BLaER1 (cell line): Measurements from ENCODE around the gene OR56B1.
"Not testable (repeated sequence)": the region's sequence is repeated elsewhere in the genome, so short reads cannot be mapped to it uniquely, and the experiment has no call there.

Source experiments
- H3K27ac ChIP-seq: shearing (Covaris generic); formaldehyde crosslinking; 2 replicates; pipeline ENCODE4 v1.8.1; 2022
- H3K27me3 ChIP-seq: shearing (Covaris generic); formaldehyde crosslinking; 2 replicates; pipeline ENCODE4 v1.8.1; 2022
- H3K36me3 ChIP-seq: shearing (Covaris generic); formaldehyde crosslinking; 2 replicates; pipeline ENCODE4 v1.8.1; 2022
- H3K4me1 ChIP-seq: shearing (Covaris generic); formaldehyde crosslinking; 2 replicates; pipeline ENCODE4 v1.8.1; 2022
- H3K4me2 ChIP-seq: shearing (Covaris generic); formaldehyde crosslinking; 2 replicates; pipeline ENCODE4 v1.8.1; 2022
- H3K4me3 ChIP-seq: shearing (Covaris generic); formaldehyde crosslinking; 2 replicates; pipeline ENCODE4 v1.8.1; 2022
- H3K9ac ChIP-seq: shearing (Covaris generic); formaldehyde crosslinking; 2 replicates; pipeline ENCODE4 v1.8.1; 2022
- H3K9me3 ChIP-seq: shearing (Covaris generic); formaldehyde crosslinking; 2 replicates; pipeline ENCODE4 v1.8.1; 2022
- H4K20me1 ChIP-seq: shearing (Covaris generic); formaldehyde crosslinking; 2 replicates; pipeline ENCODE4 v1.8.1; 2022
- Cebpa-rat ChIP-seq: shearing (Covaris generic); IDR thresholded peaks from 2 replicates; pipeline ENCODE4 v1.8.1; 2022

OR56B1 gene

GRCh38 chr11:5736396-5736795 lies at the start of gene OR56B1:
TSS of gene OR56B1 (plus strand) at chr11:5736448. CDS start at chr11:5736517, 69 bp downstream.
- no peak within 1 kb of the TSS for H3K4me3 ChIP-seq
- TF ChIP-seq Cebpa-rat = no peak
- H3K9me3 ChIP-seq = peaks cover 5% of the 10 kb centered on the region
- H3K36me3 ChIP-seq = no peaks in the 10 kb centered on the region
- no peaks in the 10 kb centered on the region for H3K4me1 ChIP-seq
- no peak within 1 kb of the TSS for H3K4me2 ChIP-seq
- no peak within 1 kb of the TSS for H3K9ac ChIP-seq
- H4K20me1 ChIP-seq = no peaks in the 10 kb centered on the region
- H3K27me3 ChIP-seq = no peaks in the 10 kb centered on the region
- no peak within 1 kb of the TSS for H3K27ac ChIP-seq

GRCh38 chr11:5688482-5688881 lies 47.8 kb upstream of the OR56B1 start:
- Histone ChIP-seq H4K20me1 (no peaks in the 10 kb centered on the region; the same call in 1 of the 2 replicates), H3K4me3 (no peak overlapping the region), H3K4me1 (peaks cover 31% of the 10 kb centered on the region), H3K36me3 (peaks cover 5% of the 10 kb centered on the region), H3K27me3 (no peaks in the 10 kb centered on the region), H3K27ac (no peak overlapping the region), H3K9me3 (0 out of 2 replicates have a peak, but pooled peaks cover under 1% of the 10 kb centered on the region), H3K4me2 (peak overlapping the region; percentile 98), H3K9ac (no peak overlapping the region)
- TF ChIP-seq Cebpa-rat = no peak

GRCh38 chr11:5689551-5689983 lies 46.7 kb upstream of the OR56B1 start, which contains the start of gene TRIM22:
TSS of gene TRIM22 (plus strand) at chr11:5689790. CDS start at chr11:5696233, 6,443 bp downstream.
- peak within 1 kb of the TSS; percentile 98 for H3K4me2 ChIP-seq
- TF ChIP-seq Cebpa-rat = no peak
- H3K4me3 ChIP-seq = peak within 1 kb of the TSS; percentile 73
- no peaks in the 10 kb centered on the region; the same call in 1 of the 2 replicates for H4K20me1 ChIP-seq
- H3K9me3 ChIP-seq = no peaks in the 10 kb centered on the region
- peaks cover 35% of the 10 kb centered on the region for H3K4me1 ChIP-seq
- peak within 1 kb of the TSS; percentile 87 for H3K9ac ChIP-seq
- H3K27me3 ChIP-seq = no peaks in the 10 kb centered on the region
- H3K36me3 ChIP-seq = peaks cover 14% of the 10 kb centered on the region
- H3K27ac ChIP-seq = peak within 1 kb of the TSS; percentile 88

GRCh38 chr11:5690216-5690615 lies 46.0 kb upstream of the OR56B1 start:
- peak overlapping the region; percentile 73 for H3K4me3 ChIP-seq

GRCh38 chr11:5690736-5691135 lies 45.5 kb upstream of the OR56B1 start:
- peak overlapping the region; percentile 87 for H3K9ac ChIP-seq
- H3K4me2 ChIP-seq = peak overlapping the region; percentile 98
- TF ChIP-seq Cebpa-rat = no peak
- peak overlapping the region; percentile 73 for H3K4me3 ChIP-seq
- peaks cover 8% of the 10 kb centered on the region; the same call in 1 of the 2 replicates for H4K20me1 ChIP-seq
- H3K27ac ChIP-seq = peak overlapping the region; percentile 88
- H3K9me3 ChIP-seq = no peaks in the 10 kb centered on the region
- H3K36me3 ChIP-seq = peaks cover 23% of the 10 kb centered on the region
- peaks cover 34% of the 10 kb centered on the region for H3K4me1 ChIP-seq
- no peaks in the 10 kb centered on the region for H3K27me3 ChIP-seq

More at GRCh38 chr11:5690216-5690615, 46.0 kb upstream of the OR56B1 start:
- no peak for TF ChIP-seq Cebpa-rat
- H4K20me1 ChIP-seq = peaks cover 3% of the 10 kb centered on the region; the same call in 1 of the 2 replicates
- H3K27me3 ChIP-seq = no peaks in the 10 kb centered on the region
- peak overlapping the region; percentile 87 for H3K9ac ChIP-seq
- peak overlapping the region; percentile 98 for H3K4me2 ChIP-seq
- peak overlapping the region; percentile 88 for H3K27ac ChIP-seq
- H3K4me1 ChIP-seq = peaks cover 36% of the 10 kb centered on the region
- no peaks in the 10 kb centered on the region for H3K9me3 ChIP-seq
- H3K36me3 ChIP-seq = peaks cover 20% of the 10 kb centered on the region

GRCh38 chr11:5691238-5691963 lies 44.8 kb upstream of the OR56B1 start:
- peak overlapping the region; percentile 87 for H3K9ac ChIP-seq
- not testable (repeated sequence) for H3K9me3 ChIP-seq, H3K27me3 ChIP-seq
- peaks cover 15% of the 10 kb centered on the region; the same call in 1 of the 2 replicates for H4K20me1 ChIP-seq
- H3K4me1 ChIP-seq = peaks cover 34% of the 10 kb centered on the region
- H3K4me3 ChIP-seq = peak overlapping the region; percentile 73
- H3K27ac ChIP-seq = peak overlapping the region; percentile 88
- H3K36me3 ChIP-seq = peaks cover 30% of the 10 kb centered on the region
- H3K4me2 ChIP-seq = peak overlapping the region; percentile 98

GRCh38 chr11:5691964-5692361 lies 44.3 kb upstream of the OR56B1 start:
- peak overlapping the region; percentile 88 for H3K27ac ChIP-seq
- peaks cover 21% of the 10 kb centered on the region; the same call in 1 of the 2 replicates for H4K20me1 ChIP-seq
- peak overlapping the region; percentile 73 for H3K4me3 ChIP-seq
- no peak for TF ChIP-seq Cebpa-rat
- no peaks in the 10 kb centered on the region for H3K27me3 ChIP-seq
- peak overlapping the region; percentile 87 for H3K9ac ChIP-seq
- H3K4me2 ChIP-seq = peak overlapping the region; percentile 98
- H3K9me3 ChIP-seq = no peaks in the 10 kb centered on the region
- H3K4me1 ChIP-seq = peaks cover 34% of the 10 kb centered on the region
- H3K36me3 ChIP-seq = peaks cover 36% of the 10 kb centered on the region

- H3K27ac ChIP-seq = no peak overlapping the region
Measured at GRCh38 chr11:5694642-5695041, 41.6 kb upstream of the OR56B1 start.

GRCh38 chr11:5695580-5695979 lies 40.7 kb upstream of the OR56B1 start:
- TF ChIP-seq Cebpa-rat = no peak
- peaks cover 24% of the 10 kb centered on the region; the same call in 1 of the 2 replicates for H4K20me1 ChIP-seq
- peaks cover 22% of the 10 kb centered on the region for H3K4me1 ChIP-seq
- peaks cover 62% of the 10 kb centered on the region for H3K36me3 ChIP-seq
- no peak overlapping the region for H3K4me2 ChIP-seq
- no peak overlapping the region for H3K9ac ChIP-seq
- H3K9me3 ChIP-seq = no peaks in the 10 kb centered on the region
- H3K4me3 ChIP-seq = no peak overlapping the region
- no peaks in the 10 kb centered on the region for H3K27me3 ChIP-seq
- no peak overlapping the region for H3K27ac ChIP-seq

More at GRCh38 chr11:5694642-5695041, 41.6 kb upstream of the OR56B1 start:
- Histone ChIP-seq H3K36me3 (peaks cover 57% of the 10 kb centered on the region), H3K27me3 (no peaks in the 10 kb centered on the region), H3K4me1 (peaks cover 22% of the 10 kb centered on the region), H3K9ac (no peak overlapping the region), H3K4me3 (no peak overlapping the region), H4K20me1 (peaks cover 24% of the 10 kb centered on the region; the same call in 1 of the 2 replicates), H3K9me3 (no peaks in the 10 kb centered on the region), H3K4me2 (no peak overlapping the region)
- TF ChIP-seq Cebpa-rat = no peak

GRCh38 chr11:5696210-5696609 lies 40.0 kb upstream of the OR56B1 start:
- peaks cover 22% of the 10 kb centered on the region for H3K4me1 ChIP-seq
- no peak overlapping the region for H3K9ac ChIP-seq
- no peaks in the 10 kb centered on the region for H3K27me3 ChIP-seq
- no peak for TF ChIP-seq Cebpa-rat
- peaks cover 24% of the 10 kb centered on the region; the same call in 1 of the 2 replicates for H4K20me1 ChIP-seq
- no peak overlapping the region for H3K4me3 ChIP-seq
- H3K27ac ChIP-seq = no peak overlapping the region
- H3K36me3 ChIP-seq = peaks cover 65% of the 10 kb centered on the region
- H3K9me3 ChIP-seq = no peaks in the 10 kb centered on the region
- H3K4me2 ChIP-seq = no peak overlapping the region
